ENCODE measurements around the gene KSR1. TPM values are rescaled to one million over a fixed set of nuclear protein-coding genes. Genes with fewer than 3 reads are reported as not detected.
"Not testable (repeated sequence)": the region's sequence is repeated elsewhere in the genome, so short reads cannot be mapped to it uniquely, and the experiment has no call there.

KSR1 gene
- total RNA-seq, 4 donors from 2014 or later = 26.6 to 64.4 (median 42.2) TPM

GRCh38 chr17:27424941-27425340, 31.3 kb upstream of the KSR1 start:
- H3K4me1 ChIP-seq = no peaks in the 10 kb centered on the region
- no peak overlapping the region for H3K4me3 ChIP-seq
- TF ChIP-seq POLR2A (IDR thresholded peaks at IDR 0.05) = no peak
- no peak for TF ChIP-seq CTCF (IDR thresholded peaks at IDR 0.05)
- no peak overlapping the region for H3K27ac ChIP-seq
- no peaks in the 10 kb centered on the region for H3K9me3 ChIP-seq
- no peaks in the 10 kb centered on the region for H3K36me3 ChIP-seq
- H3K27me3 ChIP-seq = no peaks in the 10 kb centered on the region
- DNase-seq = no peak

DNA sequence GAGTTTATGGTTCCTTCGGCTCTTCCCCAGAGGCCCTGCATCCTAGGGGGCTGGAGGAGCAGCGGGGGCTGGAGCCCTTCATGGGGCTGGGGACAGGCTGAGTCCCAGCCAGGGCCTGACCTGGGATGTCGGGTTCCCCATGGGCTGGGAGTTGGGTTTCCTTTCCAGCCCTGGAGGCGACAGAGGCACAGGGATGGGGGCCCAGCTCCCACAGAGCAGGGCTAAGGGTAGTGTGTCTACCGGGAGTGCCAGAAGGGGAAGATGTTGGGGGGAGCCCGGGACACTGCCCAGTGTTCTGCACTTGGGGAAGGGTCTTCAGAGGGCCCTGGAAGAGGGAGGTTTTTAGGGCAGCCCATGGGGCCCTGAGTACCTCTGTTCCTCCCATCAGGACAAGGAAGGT, 30.7 kb upstream of the KSR1 start:
- not testable (repeated sequence) for H3K9me3 ChIP-seq, H3K27me3 ChIP-seq

GRCh38 chr17:27425991-27426390, 30.3 kb upstream of the KSR1 start:
- no peaks in the 10 kb centered on the region for H3K27me3 ChIP-seq
- DNase-seq = no peak
- TF ChIP-seq POLR2A (IDR thresholded peaks at IDR 0.05) = no peak

More for the DNA sequence above, 30.7 kb upstream of the KSR1 start:
- H3K27ac ChIP-seq, H3K36me3 ChIP-seq, H3K4me3 ChIP-seq, DNase-seq, H3K4me1 ChIP-seq: not testable (repeated sequence)

GRCh38 chr17:27426471-27426870, 29.8 kb upstream of the KSR1 start:
- H3K4me1 ChIP-seq, H3K27ac ChIP-seq, DNase-seq, H3K9me3 ChIP-seq, H3K36me3 ChIP-seq, H3K4me3 ChIP-seq, H3K27me3 ChIP-seq: not testable (repeated sequence)

More at GRCh38 chr17:27425991-27426390, 30.3 kb upstream of the KSR1 start:
- H3K4me1 ChIP-seq = no peaks in the 10 kb centered on the region
- H3K9me3 ChIP-seq = no peaks in the 10 kb centered on the region
- no peaks in the 10 kb centered on the region for H3K36me3 ChIP-seq
- no peak overlapping the region for H3K27ac ChIP-seq
- no peak overlapping the region for H3K4me3 ChIP-seq

GRCh38 chr17:27427166-27427862, 28.9 kb upstream of the KSR1 start:
- H3K27ac ChIP-seq, H3K36me3 ChIP-seq, H3K9me3 ChIP-seq, H3K4me1 ChIP-seq, H3K4me3 ChIP-seq, H3K27me3 ChIP-seq, DNase-seq: not testable (repeated sequence)

DNA sequence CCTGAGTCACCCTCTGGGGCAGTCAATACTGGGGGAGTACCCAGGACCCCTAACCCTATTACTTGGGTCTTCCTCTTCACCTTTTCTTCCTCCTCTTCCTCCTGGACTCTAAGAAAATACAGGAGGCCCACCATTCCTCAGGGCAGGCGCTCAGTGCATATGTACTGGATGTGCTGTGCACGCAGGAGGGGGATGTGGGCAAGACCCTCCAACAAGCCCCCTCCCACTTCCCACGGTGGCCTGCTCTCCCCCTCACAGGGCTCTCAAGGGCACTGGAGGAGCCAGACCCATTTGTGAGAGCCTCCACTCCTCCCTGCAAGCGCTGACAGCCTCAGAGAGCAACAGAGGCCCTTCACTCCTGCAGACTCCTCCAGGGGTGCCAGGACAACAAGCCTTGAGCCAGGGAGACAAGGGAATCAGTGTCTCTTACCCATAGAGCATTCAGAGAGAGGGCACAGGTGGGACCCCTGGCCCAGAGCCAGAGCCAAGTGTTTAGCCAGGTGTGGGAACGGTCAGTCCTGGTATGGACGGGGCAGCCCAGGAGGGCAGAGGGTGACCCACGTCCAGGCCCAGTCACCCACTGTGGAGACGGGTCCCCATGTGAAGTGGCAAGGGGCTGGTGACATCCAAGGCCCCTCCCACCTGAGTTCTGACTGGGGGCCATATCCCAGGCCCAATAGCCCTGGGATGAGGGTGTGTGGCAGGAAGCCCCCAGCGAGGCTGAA, 27.3 kb upstream of the KSR1 start:
- Histone ChIP-seq H3K36me3 (no peaks in the 10 kb centered on the region), H3K27me3 (no peaks in the 10 kb centered on the region), H3K4me1 (no peaks in the 10 kb centered on the region), H3K4me3 (no peak overlapping the region), H3K27ac (no peak overlapping the region), H3K9me3 (no peaks in the 10 kb centered on the region)
- DNase-seq = no peak
- TF ChIP-seq CTCF (IDR thresholded peaks at IDR 0.05) (no peak), POLR2A (IDR thresholded peaks at IDR 0.05) (no peak)

GRCh38 chr17:27429666-27430382, 26.4 kb upstream of the KSR1 start:
- no peak overlapping the region for H3K27ac ChIP-seq
- H3K27me3 ChIP-seq = no peaks in the 10 kb centered on the region
- H3K4me1 ChIP-seq = no peaks in the 10 kb centered on the region
- H3K4me3 ChIP-seq = no peak overlapping the region
- no peak for DNase-seq
- H3K36me3 ChIP-seq = no peaks in the 10 kb centered on the region
- H3K9me3 ChIP-seq = no peaks in the 10 kb centered on the region
- TF ChIP-seq CTCF (IDR thresholded peaks at IDR 0.05) = no peak
- no peak for TF ChIP-seq POLR2A (IDR thresholded peaks at IDR 0.05)

Data from Peyer's patch (tissue), 4 donors.